NB4 (cell line): ENCODE results near the gene AHR.

Source experiments
- POLR2A ChIP-seq: IDR thresholded peaks from 2 replicates; pipeline ENCODE4 v1.6.1; 2011; ENCODE audit warnings: mild to moderate bottlenecking; ENCODE audit not compliant: insufficient read length; ENCODE audit errors: extremely low read depth
- TF ChIP-seq, protein P1 (sequence below): IDR thresholded peaks from one replicate; pipeline ENCODE4 v1.5.1; 2012; ENCODE audit warnings: low read depth, low read length

DNA sequence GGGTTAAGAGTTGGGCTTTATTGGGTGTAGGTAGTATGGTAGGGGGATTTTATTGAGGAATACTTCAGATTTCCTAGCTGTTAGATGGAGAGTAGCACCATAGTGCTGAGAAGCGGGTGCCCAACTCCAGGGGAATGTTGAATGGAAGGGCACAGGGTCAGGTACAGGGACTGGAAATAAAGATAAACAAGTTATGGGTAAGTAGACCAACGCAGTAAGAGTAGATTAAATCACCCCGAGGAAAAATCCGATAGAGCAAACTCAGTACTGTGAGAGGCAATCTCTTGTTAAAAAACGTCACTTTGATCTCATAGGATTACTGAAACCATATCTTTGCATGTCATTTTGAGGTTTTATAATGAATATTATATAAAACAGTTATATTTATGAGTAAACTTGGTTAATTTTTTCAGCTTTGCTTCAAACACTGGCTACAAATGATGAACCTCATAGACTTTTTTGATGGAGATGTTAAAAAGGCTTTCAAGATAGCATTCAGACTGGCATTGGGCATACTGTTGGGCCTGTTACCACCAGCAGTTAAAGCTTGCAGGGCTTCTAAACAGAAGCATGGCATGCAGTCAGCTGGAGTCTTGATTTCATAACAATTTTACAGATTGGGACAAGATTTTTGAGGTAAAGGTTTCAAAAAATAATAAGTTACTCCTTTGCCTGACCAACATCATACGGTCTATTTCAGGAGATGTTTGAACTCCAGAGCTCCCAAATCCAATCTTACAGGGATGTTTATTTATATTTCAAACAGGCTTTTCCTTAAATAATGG is 7.1 kb downstream of the AHR start:
- TF ChIP-seq, protein P1, sequence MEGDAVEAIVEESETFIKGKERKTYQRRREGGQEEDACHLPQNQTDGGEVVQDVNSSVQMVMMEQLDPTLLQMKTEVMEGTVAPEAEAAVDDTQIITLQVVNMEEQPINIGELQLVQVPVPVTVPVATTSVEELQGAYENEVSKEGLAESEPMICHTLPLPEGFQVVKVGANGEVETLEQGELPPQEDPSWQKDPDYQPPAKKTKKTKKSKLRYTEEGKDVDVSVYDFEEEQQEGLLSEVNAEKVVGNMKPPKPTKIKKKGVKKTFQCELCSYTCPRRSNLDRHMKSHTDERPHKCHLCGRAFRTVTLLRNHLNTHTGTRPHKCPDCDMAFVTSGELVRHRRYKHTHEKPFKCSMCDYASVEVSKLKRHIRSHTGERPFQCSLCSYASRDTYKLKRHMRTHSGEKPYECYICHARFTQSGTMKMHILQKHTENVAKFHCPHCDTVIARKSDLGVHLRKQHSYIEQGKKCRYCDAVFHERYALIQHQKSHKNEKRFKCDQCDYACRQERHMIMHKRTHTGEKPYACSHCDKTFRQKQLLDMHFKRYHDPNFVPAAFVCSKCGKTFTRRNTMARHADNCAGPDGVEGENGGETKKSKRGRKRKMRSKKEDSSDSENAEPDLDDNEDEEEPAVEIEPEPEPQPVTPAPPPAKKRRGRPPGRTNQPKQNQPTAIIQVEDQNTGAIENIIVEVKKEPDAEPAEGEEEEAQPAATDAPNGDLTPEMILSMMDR, result no peak
- TF ChIP-seq POLR2A, result no peak
